Embryonic facial prominence (tissue), 1 donor: ENCODE measurements around the gene CRADD.
"Not testable (repeated sequence)": the region's sequence is repeated elsewhere in the genome, so short reads cannot be mapped to it uniquely, and the experiment has no call there.

ENCODE experiments used
- DNase-seq: peaks from one replicate; pipeline ENCODE4 v3.0.0-alpha.2; 2016; ENCODE audit errors: extremely low spot score

CRADD gene

DNA sequence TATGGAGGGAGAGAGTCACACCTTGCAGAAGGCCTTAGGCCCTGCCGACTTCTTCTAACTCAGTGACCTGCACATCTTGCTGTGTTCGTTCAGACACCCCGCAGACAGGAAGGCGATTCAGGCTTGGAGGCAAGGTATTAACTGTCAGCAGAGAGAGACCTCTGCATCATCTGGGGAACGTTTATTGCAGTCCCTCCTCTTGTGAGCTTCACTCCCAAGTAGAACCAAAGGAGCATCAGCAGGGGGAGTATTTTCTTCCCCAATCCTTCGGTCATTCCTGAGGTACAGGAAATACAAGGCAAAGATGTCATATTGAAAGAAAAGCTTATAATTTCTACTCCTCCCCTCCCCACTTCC, 217.9 kb downstream of the CRADD start:
- no peak for DNase-seq

DNA sequence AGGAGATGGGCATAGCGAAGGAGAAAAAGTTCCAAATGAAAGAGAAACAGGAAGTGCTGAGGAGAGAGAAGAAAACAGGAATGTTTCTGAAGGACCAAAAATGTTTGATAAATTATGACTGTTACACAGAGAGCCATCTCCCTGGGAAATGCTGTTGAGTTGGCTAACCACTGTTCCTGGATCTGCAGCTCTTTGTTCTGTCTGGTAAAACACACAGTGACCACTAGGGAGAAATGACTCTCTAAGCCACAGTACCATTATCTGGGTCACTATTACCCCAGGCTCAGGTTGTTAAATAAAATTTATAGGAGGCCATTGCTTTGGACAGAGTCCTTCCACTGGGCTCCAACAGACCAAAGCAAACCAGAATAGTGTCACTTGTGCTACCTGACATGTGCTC, 219.3 kb downstream of the CRADD start:
- DNase-seq, result no peak

DNA sequence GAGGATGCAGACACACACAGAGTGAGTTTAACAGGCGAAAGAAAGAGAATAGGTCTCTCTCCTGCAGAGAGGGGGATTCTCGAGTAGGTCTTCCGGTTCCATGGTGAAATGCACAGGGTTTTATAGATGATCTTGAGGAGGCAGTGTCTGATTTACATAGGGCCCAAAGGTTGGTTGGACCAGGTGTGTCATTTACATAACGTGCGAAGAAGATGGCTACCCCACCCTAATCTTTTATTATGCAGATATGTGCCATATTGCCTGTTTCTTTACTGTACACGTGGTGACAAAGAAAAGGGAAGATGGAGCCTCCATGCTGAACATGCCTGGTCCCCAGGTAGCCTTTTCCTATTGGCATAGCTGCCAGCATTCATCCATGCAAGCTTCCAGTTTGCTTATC, 219.8 kb downstream of the CRADD start:
- DNase-seq, result no peak

DNA sequence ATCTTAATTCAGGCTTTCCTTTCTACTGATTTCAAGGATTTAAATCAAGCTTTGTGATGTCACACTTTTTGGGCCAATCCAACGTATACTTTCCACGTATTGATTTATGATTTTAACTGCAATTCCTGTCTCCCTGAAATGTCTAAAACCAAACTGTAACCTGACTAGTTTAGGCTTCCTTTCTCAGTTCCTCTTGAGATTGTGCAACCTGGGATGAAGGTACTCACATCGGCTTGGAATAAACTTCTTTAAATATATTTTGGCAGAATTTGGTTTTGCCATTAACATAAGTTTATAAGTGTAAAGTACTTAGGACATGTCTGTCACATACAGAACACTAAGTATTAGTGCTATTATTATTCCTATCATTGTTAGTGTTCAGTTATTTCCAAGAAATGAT, 224.6 kb downstream of the CRADD start:
- no peak for DNase-seq

DNA sequence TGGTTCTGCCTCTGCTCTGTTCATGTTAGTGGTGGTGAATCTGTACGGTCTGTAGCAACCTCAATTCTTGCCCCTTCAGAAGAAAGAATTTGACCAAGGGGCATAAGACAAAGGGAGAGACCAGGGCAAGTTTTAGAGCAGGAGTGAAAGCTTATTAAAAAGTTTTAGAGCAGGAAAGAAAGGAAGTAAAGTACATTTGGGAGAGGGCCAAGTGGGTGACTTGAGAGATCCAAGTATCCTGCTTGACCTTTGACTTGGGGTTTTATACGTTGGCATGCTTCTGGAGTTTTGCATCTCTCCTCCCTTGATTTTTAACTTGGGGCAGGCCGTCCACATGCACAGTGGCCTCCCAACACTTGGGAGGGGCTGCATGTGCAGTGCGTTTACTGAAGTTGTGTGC, 225.0 kb downstream of the CRADD start:
- no peak for DNase-seq

DNA sequence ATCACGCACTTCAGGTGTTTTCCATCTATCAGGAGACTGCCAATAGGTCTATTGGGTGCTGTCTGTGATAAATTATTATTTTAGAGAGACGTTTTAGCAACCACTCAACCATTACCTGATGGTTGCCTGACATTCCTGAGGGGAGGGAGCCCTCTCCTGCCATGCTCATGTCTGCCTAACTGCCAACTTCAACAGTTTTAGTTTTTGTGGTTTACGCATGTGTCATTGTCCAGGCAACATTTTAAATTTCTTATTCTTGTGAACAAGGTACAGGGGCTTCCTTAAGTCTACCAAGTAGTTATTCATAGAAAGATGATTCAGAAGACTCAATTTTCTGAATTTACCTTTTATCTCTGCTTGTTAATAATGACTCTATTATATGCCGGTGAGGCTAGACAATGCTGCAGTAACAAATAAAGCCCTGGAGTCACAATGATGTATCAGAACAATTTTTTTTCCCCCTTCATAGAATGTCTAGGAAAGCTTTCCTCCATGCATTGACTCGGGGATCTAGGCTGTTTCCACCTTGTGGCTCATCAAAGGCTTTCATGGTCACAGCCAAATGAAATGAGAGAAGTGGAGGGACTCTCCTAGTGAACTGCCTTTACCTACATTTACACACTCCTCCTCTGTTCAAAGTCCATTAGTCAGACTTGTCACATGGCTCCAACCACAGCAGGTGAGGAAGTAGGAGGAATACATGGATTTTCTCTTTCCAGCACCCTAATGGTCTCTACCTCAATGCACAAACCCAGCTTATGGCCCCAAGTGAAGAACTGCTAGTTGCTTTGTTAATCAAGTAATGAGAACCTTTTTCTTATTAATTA, 225.8 kb downstream of the CRADD start:
- no peak for DNase-seq

DNA sequence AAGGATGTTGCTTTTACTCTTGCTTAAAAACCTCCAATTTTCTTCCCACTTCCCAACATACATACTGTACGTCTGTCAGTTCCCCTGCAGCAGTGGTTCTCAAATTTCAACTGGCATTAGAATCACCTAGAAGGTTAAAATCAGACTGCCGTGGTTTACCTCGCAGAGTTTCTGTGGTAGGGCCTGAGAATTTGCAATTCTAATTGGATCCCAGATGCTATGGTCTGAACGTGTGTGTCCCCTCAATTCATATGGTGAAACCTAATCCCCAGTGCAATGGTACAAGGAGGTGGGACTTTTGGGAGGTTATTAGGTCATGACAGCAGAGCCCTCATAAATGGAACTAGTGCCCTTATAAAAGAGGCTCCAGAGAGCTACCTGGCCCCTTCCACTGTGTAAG, 226.9 kb downstream of the CRADD start:
- DNase-seq, result no peak

DNA sequence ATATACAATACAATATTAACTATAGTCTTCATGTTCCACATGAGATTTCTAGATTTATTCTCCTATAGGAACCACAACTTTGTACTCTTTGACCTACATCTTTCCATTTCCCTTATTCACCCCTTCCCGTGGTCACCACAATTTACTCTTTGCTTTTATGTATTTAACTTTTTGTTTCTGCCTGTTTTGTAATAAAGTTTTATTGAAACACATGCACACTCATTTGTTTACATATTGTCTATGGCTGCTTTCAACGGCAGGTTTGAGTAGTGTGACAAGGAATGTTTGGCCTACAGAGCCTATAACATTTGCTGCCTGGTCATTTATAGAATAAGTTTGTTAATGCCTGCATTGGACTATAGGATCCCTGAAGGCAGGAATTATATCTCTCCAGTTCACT, 231.1 kb downstream of the CRADD start:
- no peak for DNase-seq

DNA sequence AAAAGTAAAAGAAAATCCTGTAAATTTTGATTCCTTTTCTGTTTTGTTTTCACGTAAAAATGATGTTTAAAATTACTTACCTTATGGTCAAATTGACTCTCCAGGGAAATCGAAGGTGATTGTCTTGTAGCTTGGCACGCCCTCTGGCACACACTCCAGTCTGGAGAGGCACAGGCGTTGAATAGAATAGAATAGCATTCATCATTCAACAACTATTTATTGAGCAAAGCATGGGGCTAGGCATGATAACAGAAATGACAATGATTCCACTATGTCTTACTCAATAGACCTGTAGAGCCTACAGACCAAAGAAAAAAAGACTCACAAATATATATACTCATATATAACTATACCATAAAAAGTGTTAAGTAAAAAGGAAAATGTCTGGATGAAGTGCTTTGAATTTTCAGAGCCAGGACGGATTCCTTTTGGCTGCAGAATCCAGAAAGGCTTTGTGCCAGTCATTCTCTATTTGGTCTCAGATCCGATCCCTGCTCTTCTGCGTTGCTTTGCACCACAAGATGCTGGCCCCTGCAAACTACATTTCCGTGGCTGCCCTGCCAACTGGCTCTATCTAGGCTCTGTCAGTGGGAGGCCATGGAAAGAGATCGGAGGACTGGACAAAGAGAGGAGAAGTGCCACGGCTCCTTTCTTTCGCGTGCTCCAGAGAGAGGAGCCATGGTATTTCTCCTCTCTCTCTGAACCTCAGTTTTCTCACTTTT, 231.8 kb downstream of the CRADD start:
- no peak for DNase-seq

DNA sequence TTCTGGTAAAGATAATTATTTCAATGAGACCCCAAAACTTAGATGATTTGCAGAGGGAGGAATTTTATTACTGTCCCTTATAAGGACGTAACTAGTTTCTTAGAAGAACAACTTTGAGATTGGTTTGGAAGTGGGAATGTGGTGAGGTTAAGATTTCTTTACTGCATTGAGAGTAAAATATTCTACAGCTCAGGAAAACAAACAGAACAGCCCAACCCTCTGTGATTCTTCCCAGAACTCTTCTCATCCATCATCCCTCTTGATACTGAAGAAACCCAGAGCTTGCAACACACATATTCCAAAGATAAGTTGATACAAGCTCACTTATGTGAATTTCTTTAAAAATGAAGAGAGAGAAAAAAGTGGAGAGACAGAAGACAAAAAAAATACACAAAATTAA, 234.2 kb downstream of the CRADD start:
- no peak for DNase-seq

DNA sequence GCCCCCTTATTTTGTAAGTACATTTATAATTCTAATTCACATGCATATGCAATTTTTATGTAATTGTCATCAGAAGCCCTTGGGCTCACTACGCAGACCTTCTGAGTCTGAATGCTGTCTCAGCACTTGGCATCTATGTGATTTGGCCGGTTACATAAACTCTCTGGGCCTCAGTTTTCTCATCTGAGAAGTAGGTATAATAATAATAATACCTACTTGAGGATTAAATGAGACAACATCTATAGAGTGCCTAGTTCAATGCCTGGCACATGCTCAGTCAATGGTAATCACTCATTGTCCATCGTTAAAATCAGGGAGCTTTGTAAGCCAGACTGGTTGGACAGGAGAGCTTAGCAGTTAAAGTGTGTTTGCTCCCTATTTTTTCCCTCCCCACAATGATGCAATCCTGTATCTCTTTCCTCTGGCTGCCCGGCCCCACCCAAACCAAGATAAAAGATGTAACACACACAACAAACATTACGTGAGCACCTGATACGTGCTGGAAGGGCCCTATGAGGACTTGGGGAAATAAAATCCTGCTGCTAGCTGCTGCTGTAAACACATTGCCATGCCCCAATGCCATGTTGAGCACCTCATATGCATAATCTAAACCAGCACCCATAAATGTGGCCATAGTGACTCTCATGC, 235.0 kb downstream of the CRADD start:
- DNase-seq, result no peak

DNA sequence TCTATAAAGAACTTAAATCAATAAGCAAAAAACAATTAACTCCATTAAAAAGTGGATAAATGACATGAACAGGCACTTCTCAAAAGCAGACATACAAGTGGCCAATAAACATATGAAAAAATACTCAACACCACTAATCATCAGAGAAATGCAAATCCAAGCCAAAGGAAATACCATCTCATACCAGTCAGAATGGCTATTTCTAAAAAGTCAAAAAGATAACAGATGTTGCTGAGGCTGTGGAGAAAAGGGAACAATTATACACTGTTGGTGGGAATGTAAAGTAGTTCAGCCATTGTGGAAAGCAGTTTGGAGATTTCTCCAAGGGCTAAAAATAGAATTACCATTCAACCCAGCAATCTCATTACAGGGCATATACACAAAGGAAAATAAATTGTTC, 236.7 kb downstream of the CRADD start:
- DNase-seq, result no peak

DNA sequence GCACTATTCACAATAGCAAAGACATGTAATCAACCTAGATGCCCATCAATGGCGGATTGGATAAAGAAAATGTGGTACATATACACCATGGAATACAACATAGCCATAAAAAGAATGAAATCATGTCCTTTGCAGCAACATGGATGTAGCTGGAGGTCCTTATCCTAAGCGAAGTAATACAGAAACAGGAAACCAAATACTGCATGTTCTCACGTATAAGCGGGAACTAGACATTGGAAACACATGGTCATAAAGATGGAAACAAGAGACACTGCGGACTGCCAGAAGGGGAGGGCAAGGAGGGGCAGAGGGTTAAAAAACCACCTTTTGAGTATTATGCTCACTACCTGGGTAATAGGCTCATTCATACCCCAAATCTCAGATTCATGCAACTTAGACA, 237.1 kb downstream of the CRADD start:
- DNase-seq, result no peak

DNA sequence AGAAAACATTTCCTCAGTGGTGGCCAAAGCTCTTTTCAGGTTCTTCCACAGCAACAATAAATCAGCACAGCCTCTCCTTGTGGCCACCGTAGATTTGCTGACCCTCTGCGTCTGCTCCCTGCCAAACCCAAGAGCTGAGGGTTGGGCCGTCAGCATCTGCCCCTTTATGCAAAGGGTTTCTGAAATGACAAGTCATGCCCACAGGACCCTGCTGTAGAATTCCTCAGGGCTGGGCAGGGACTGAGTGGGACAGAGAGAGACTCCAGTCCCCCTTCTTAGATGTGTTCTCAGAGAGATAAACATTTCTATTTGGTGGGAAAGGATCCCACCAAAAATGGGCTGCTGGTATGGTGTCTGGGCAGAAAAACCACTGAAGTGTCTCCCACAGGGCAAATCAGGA, 238.2 kb downstream of the CRADD start:
- DNase-seq, result no peak

DNA sequence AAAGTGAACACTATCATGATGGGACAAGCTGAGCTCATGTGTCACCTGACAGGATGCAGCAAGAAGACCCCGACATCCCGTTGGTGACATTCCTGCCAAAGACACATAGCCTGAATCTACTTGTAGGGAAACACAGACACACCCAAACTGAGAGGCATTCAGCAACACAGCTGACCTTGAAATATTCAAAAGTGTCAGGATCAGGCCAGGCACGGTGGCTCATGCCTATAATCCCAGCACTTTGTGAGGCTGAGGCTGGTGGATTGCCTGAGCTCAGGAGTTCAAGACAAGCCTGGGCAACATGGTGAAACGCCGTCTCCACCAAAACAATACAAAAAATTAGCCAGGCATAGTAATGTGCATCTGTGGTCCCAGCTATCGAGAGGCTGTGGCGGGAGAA, 239.2 kb downstream of the CRADD start:
- no peak for DNase-seq

DNA sequence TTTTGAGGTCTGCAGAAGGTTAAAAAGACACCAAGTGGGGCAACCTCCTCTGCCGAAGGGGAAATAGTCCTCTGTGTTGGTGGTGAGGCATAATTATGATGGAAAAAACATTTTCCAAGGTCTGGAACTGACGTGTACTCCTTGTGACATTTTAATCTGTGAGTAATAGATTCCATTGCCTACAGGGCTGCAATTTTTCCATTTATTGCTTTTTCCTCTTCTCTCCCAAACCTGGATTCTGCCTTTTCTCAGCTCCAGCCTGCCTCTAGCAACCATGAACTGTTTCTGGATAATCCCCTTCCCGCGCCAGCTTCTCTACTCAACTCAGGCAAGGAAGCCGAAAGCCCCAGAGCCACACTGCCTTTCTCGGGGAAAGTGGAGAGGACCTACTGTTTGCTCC, 241.1 kb downstream of the CRADD start:
- no peak for DNase-seq

DNA sequence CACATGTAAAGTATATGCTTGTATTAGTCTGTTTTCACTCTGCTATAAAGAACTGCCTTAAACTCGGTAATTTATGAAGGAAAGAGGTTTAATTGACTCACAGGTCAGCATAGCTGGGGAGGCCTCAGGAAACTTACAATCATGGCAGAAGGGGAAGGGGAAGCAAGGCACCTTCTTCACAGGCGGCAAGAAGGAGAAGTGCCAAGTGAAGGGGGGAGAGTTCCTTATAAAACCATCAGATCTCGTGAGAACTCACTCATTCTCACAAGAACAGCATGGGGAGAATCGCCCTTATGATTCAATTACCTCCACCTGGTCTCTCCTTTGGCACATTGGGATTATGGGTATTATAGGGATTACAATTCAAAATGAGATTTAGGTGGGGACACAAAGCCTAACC, 241.7 kb downstream of the CRADD start:
- no peak for DNase-seq

DNA sequence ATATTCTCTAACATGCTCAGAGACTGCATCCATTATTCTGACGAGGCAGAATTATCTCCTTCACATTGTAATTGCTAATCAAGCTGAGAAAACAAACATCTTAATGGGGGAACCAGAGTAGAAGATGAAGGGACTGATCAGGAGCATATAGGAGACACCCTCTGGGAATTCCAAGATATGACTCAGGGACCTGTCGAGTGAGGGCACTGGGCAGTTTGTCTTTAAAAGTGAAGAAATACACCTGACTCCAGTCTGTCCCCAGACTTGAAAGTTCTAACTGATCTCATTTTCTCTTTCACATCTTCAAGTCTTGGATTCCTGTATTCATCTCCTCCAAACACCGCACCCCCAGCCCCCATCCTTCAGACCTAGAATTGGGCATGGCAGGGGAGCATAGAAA, 244.3 kb downstream of the CRADD start:
- no peak for DNase-seq

DNA sequence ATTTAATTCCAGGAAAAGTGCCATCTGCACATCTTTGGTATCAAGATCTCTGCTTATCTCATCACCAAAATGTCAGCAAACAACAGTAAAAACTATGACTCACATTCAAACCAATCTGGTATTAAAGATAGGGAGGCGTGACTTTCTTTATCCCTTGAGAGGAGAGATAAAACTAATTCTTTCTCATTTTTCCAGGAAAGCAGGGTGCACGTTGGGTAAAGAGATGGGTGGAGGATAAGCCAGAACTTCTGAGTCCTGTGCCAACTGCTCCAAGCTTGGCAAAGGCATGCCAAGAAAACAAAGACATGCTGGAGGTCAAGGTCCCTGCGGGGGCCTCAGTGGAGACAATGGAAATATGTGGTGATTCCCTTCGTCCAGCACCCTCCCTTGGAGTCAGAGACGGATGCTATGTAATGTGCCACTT, 245.4 kb downstream of the CRADD start:
- DNase-seq, result no peak

DNA sequence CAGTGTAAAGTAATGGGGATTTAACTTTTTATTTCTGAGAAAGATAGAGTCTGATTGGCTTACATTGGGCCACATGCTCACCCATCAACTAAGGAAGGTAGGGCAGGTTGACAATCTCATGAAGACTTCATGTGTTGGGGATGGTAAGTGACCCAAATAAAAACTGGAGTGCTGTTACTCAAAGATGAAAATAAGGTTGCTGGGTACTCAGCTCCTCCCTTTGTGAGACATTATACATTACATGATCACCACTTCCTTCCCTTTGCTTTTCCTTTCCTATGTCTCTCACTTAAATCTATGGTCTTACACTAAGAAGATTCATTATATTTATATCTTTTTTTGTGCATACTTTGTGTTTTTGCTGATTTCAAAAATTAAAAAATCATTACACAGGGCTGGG, 247.2 kb downstream of the CRADD start:
- DNase-seq, result no peak

DNA sequence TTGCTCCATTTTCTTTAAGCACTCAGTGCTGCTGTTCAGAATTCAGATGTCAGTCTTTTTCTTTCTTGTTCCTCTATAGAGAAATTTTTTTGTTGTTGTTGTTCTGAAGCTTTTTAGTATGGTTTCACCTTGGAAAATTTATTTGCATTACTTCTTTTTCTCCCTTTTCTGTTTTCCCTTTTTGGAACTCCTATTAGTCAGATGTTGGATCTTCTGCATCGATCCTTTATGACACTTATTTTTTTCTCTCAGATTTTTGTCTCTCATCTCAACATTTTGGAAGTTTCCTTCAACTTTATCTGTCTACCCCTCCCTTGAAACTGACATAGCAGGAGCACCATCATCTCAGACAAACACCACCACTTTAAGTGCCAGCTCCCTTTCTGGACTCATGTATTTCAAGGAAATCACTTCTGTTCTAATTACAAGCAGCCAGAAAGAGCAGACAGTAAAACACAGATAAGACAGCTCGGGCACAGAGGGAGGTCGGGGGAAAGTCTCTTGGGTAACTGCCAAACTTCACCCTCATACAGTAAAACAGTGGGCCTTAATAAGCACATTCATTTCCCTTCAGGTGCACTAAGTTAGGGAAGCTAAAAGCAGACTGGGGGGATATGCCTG, 248.5 kb downstream of the CRADD start:
- no peak for DNase-seq

DNA sequence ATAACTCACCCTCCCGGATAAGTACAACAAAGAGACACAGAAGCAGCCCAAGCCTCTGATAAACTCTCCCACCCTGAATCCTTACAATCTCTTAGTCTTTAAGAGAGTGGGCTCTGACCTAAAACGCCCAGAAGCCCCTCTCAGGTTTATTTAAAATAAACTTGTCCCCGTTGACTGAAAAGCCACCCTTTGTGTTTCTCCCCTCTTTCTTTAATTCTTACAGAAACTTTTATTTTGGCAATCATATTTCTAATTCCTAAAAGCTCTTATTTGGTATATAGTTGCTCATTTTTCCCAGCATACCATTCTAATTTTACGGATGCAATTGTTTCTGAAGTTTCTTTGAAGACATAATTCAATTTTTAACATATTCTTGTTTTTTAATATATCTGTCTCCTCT, 249.1 kb downstream of the CRADD start:
- no peak for DNase-seq

DNA sequence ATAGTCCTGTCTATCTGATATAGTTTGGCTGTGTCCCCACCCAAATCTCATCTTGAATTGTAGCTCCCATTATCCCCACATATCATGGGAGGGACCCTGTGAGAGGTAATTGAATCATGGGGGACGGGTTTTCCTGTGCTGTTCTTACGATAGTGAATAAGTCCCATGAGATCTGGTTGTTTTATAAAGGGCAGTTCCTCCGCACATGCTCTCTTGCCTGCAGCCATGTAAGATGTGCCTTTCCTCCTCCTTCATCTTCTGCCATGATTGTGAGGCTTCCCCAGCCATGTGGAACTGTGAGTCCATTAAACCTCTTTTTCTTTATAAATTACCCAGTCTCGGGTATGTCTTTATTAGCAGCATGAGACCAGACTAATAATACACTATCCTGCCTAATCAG, 251.9 kb downstream of the CRADD start:
- DNase-seq, result not testable (repeated sequence)
